HG03025 (cell line): ENCODE measurements around the gene ANO2.

ENCODE experiments used
- ATAC-seq: cut with Tn5 transposase; IDR thresholded peaks from one replicate; pipeline ENCODE4 v1.9.1; 2021; ENCODE audit warnings: mild to moderate bottlenecking, moderate library complexity; ENCODE audit not compliant: unreplicated experiment, low FRiP score

ANO2 gene

GRCh38 chr12:5589054-5589453 is 356.0 kb downstream of the ANO2 start:
- no peak for ATAC-seq

DNA sequence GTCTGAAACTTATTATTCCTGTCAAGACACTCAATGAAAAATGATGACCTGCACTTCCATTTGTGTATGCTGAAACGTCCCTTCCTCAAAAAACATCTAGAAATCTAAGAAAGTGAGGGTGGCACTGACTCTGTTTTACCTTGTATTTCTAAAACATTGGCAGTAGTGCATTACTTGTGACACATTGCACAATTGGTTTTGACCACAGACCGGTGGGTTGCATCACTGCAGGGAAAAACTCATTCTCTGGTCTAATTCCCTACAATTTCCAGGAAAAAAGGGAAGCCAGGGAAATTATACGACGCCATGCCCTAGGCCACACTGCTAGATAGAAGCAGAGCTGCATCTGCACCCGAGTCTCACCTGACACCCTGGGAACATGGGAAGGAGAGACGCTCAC is 356.5 kb downstream of the ANO2 start:
- no peak for ATAC-seq

- no peak for ATAC-seq
Observed at GRCh38 chr12:5588176-5588575, 356.9 kb downstream of the ANO2 start.

DNA sequence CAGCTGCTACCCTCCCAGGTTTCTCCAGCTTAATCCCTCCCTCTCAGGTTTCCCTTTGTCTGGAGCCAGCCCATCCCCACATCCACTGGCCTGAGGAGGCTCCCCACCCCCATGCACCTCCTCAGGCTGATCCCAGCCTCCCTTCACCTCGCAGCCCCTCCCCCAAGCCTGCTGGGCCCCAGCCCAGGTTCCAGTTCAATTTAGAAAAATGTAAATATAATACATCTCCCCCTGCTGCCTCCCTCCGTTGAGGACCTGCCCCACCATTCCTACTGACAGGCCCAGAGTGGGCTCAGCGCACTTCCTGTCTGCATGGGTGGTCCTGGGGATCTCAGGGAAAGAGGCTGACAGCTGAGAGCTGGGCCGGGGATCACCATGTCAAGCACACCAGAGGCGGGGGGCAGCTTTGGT is 357.3 kb downstream of the ANO2 start:
- ATAC-seq: no peak

- ATAC-seq: no peak
Observed at GRCh38 chr12:5586201-5586600, 358.9 kb downstream of the ANO2 start.

DNA sequence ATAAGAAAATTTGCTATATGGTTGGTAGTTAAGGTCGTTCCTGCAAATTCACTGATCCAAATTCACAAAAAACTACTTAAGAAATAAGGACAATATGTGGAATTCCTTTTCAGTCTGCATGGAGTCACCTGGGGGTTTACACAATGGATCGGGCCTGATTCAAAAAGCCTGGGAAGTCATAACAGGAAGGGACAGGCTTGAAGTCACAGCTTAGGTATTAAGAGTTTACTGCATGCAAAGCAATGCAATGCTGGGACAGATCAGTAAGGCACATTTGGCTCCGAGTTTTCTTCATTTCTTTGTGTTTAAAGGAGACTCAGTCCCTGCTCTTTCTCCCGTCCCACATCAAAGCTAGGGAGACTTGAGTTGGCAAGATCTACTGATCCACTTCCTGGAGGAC is 359.9 kb downstream of the ANO2 start:
- ATAC-seq: no peak

DNA sequence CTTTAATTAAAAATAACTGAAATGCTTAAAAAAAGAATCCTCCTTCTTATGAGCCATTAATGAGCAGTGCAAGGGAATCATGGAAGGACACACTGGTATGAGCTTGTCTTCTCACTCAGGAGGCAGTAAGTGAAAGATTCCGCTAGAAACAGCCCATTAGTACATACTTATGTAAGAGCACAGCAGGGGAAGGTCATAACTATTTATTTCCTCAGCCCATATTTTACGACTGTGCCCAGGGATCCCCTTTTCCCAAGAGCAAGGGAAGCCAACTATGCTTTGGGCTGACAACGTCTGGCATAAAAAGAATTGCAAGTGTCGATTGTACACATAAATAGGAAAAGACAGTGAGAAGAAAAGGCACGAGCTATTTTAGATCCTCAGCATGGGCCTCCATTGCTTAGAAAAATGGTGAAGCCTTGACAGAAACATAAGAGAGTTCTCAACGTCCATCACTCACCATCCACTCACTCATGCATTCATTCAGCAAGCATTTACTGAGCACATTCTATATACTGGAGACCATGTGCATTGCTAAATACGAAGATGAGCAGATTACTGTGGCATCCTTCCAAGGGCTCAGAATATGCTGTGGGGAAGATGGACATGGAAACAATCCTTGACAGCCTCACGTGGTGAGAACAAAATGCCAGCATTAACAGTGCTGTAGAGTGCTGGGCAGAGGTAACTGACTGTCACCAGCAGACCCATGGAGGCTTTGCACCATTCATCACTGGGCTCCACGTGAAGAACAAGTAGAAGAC is 360.5 kb downstream of the ANO2 start:
- no peak for ATAC-seq

DNA sequence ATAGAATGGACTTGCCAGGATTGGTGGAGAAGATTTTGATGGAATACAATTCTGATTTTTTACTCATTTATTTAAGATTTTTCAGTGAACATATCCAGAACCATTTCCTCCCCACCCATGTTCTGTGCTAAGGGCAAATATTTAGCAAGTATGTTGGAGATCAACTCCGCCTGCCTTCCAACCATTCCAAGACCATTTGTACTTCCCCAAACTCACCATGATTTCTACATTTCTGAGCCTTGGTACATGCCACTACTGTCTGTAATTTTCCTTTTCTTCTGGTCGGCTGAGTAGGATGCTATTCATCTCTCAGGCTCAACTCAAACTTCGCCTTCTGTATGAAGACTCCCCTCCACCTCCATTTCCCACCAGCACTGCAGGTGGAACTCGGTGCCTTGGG is 362.5 kb downstream of the ANO2 start:
- ATAC-seq: no peak

DNA sequence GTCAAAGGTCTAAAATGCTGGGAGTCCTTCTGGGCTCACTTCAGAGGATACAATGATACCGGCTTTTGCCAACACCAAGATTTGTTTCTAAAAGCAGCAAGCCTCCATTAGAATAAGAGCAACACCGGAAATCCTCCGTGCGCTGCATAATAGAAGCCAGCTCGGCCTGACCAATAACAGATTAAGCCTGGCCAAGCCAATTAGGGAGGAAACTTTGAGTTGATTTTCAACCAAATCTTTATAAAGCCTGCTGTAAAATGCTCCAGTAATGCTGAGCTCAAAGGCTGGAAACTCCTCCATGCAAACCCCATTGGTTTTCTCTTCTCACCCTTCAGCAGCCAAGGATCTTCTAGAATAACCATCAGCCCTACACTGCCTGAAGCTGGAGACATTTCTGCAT is 363.0 kb downstream of the ANO2 start:
- ATAC-seq: no peak

- ATAC-seq: no peak
Observed at GRCh38 chr12:5581616-5582015, 363.4 kb downstream of the ANO2 start.

DNA sequence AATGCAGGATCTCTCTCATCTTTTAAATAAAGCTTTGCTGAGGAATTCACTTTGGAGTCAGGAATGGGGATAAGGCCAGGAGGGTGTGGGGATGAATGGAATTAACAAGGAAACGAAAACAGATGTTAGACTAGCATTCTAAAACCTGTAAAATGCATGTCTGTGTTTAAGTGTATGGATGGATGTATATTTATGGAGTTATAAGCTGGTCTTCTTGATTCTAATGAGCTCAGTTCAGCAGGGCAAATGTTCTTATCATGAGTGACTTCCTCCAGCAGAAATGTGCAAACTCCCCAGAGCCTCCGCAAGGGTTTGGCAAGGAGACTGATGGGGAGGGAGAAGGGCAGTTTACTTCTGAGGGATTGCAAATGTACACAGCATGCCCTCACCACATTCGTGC is 364.0 kb downstream of the ANO2 start:
- no peak for ATAC-seq

DNA sequence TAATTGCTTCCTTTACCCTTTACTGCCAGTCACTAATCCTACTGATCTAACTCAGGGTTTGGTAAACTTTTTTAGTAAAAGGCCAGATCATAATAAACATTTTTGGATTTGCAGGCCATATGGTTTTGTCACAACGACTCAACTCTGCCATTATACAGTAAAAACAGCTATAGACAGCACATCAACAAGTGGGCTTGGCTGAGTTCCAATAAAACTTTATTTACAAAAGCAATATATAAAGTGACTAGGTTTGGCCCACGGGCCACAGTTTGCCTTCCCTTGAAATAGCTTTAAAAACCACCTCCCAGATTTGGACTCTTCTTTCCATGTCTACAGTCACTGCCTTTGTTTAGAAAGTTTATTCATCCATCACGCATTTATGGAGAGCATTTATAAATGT is 366.3 kb downstream of the ANO2 start:
- no peak for ATAC-seq

DNA sequence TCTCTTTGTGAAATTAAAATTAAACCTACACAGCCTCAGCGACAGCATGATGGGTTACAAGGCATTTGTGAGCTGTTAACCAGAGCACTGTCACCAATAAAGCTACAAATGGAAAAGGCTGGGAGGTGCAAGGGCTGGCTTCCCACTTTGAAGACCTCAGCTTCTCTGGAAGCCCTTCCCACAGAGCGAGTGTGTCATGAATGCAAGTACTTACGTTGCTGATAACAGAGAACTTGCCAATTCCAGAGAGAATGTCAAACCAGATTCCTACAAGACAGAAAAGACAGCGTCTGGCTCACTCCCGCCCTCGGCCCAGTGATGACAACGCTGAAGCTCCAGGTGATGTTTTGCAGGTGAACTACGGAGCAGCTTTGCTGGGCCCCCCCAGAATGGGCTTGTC is 367.3 kb downstream of the ANO2 start:
- no peak for ATAC-seq

GRCh38 chr12:5577211-5577612 is 367.8 kb downstream of the ANO2 start:
- no peak for ATAC-seq

DNA sequence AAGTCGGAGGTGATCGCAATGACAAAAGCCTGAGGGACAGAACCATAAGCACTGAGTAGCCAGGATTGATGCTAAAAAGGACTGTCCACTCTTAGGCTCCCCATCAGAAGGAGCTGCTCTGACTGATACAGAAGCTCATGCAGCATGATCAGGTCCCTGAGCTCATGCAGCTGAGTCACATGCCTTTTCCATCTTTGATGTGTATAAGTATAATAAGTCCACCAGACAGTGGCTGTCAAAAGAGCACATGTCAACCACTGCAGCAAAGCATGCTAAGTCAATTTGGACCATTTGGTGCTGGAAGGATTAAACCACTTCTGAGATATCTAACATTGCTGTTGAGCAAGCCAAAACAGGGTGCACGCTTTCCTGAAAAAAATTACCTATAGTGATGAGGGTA is 369.1 kb downstream of the ANO2 start:
- no peak for ATAC-seq

GRCh38 chr12:5575232-5575631 is 369.8 kb downstream of the ANO2 start:
- no peak for ATAC-seq

DNA sequence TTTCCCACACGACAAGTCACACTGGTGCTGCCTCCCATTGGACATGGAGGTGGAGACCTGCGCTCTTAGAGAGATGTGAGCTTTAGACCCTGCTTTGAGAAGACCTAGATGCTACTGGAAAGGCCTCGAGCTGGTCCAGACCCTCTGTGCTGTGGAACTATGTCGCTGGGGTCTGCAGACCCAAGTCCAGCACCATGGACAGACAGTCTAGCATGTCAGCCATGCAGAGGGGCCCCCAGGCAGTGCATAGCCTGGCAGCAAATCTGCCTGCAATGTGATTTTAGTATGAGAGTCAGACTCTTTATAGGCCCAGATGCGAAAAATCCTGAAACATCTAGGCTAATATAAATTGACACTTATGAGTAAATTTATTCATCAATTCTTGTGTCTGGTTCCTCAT is 371.7 kb downstream of the ANO2 start:
- no peak for ATAC-seq

GRCh38 chr12:5571115-5571514 is 373.9 kb downstream of the ANO2 start:
- ATAC-seq: no peak

DNA sequence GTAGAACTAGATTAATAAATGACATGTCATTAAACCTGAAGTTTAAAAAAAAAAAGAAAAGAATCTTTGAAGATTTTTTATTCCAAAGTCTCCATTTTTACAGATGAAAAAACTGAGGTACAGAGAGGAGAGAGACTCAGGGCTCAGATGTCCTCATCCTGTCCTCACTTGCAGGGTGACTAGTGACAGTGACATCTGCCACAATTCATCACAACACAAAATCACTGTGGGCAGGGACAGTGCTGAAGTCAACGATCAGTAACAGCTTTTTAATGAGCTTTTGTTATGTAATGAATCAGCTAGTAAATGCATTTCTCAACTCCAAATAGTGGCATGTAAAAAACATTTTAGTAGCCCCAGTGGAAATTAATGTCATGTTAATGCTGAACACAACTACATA is 374.6 kb downstream of the ANO2 start:
- ATAC-seq: no peak

DNA sequence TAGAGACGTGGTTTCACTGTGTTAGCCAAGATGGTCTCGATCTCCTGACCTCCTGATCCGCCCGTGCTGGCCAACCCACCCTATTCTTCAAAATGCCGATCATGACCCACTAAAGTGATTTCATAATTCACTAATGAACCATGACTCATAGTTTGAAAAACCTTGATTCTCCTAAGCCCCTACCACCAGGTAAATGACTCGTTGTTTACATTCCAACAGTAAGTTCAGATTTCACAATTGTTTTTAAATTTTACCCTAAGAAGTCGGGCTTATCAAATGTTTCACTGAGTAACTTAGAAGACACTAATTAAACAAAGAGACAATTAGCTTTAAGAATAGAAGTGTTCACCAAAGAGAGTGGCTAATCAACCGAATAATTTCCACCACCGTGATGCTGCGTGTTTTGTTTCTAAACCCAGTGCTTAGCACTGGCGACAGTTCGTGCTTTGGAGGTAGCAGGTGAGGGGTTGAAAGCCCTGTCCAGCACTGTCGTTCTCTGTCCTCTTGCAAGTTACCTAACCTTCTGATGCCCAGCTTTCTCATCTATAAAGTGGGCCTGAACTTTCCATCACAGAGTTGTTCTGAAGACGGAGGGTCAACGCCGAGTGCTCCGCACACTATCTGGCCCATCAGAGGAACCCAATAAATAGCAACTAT is 376.6 kb downstream of the ANO2 start:
- no peak for ATAC-seq

DNA sequence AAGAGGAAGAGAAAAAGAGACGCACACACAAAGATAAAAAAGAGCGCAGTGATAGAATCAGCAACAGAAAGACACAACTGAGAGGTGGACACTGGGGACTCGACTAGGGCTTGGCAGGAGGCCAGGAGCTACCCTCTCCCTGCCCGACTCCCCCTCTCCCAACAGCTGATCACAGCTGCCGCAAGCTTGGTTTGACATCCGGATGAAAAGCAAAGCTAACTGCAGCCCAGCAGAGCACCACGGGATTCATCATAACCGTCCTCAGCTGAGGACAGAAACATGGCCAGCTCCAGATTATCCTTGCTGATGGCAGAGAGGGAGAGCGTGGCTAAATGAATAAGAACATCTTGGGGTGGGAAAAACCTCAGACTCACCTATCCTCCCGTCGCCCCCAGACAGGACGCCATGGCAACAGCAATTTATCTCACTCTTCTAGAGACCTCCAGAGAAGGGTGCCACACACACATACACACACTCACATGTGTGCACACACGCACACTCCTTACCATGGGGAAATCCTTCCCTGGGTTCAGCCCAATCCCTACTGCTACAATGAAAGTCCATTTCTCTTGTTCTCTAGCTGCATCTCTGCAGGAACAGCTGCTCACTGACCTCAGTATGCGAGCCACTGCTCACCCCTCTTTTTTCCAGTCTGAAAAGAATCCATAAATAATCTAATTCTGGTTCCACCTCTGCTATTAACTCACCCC is 377.9 kb downstream of the ANO2 start:
- ATAC-seq: no peak
